Measurements from ENCODE around the gene PTPRR.

Gene PTPRR

GRCh38 chr12:70686299-70686698 is 234.2 kb downstream of the PTPRR start:
- no peak overlapping the region for H3K4me2 ChIP-seq (ENCODE audit: low read length)
- no peaks in the 10 kb centered on the region; the same call in 1 of the 2 replicates for H3K9me2 ChIP-seq (replicated peaks; ENCODE audit: control insufficient read depth, low read length)
- no peaks in the 10 kb centered on the region for H3K79me2 ChIP-seq (ENCODE audit: control insufficient read depth, low read length)
- H4K20me1 ChIP-seq (ENCODE audit: control insufficient read depth, insufficient read depth, low read depth, low read length): no peaks in the 10 kb centered on the region
- H3K27me3 ChIP-seq (ENCODE audit: control insufficient read depth, low read length): no peaks in the 10 kb centered on the region
- no peak overlapping the region for H3K27ac ChIP-seq (ENCODE audit: low read depth, low read length)
- H3K9me3 ChIP-seq (ENCODE audit: control insufficient read depth, insufficient read depth, low read length): no peaks in the 10 kb centered on the region
- TF ChIP-seq CTCF (IDR thresholded peaks at IDR 0.05; ENCODE audit: low read depth, low read length, poor library complexity, severe bottlenecking): no peak
- no peak for TF ChIP-seq EZH2phosphoT487 (IDR thresholded peaks at IDR 0.05; ENCODE audit: borderline replicate concordance, low read length)
- no peaks in the 10 kb centered on the region for H3F3A ChIP-seq (ENCODE audit: control insufficient read depth, insufficient read depth)
- peaks cover 12% of the 10 kb centered on the region for H3K4me1 ChIP-seq (ENCODE audit: control insufficient read depth, low read length)
- no peaks in the 10 kb centered on the region for H3K36me3 ChIP-seq (ENCODE audit: control insufficient read depth, low read length)
- H3K4me3 ChIP-seq (ENCODE audit: low read length): no peak overlapping the region

DNA sequence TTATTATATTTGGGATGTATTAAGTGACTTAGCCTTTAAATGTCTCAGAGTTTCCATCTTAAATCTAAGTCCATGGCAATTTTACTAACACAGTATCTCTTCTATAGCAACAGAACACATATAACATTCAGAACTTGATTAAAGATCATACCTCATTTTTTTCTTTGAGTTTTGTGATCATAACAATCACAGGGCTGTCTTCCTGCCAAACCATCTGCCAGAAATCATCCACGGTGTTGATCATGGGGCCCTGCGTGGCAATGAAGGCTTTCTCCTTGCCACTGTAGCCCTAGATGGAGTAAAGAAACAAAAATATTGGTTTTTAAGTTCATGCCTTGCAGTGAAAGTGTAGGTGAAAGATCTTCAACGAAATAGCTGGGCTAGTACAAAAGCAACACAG is 236.6 kb downstream of the PTPRR start:
- Histone ChIP-seq H3K4me2 (ENCODE audit: low read length) (no peak overlapping the region), H3K4me1 (ENCODE audit: control insufficient read depth, low read length) (peaks cover 12% of the 10 kb centered on the region), H3K27ac (ENCODE audit: low read depth, low read length) (no peak overlapping the region), H3K27me3 (ENCODE audit: control insufficient read depth, low read length) (no peaks in the 10 kb centered on the region), H3F3A (ENCODE audit: control insufficient read depth, insufficient read depth) (no peaks in the 10 kb centered on the region), H3K36me3 (ENCODE audit: control insufficient read depth, low read length) (no peaks in the 10 kb centered on the region), H3K4me3 (ENCODE audit: low read length) (no peak overlapping the region), H3K9me3 (ENCODE audit: control insufficient read depth, insufficient read depth, low read length) (no peaks in the 10 kb centered on the region), H3K9me2 (replicated peaks; ENCODE audit: control insufficient read depth, low read length) (no peaks in the 10 kb centered on the region; the same call in 1 of the 2 replicates), H4K20me1 (ENCODE audit: control insufficient read depth, insufficient read depth, low read depth, low read length) (no peaks in the 10 kb centered on the region), H3K79me2 (ENCODE audit: control insufficient read depth, low read length) (no peaks in the 10 kb centered on the region)
- TF ChIP-seq CTCF (IDR thresholded peaks at IDR 0.05; ENCODE audit: low read depth, low read length, poor library complexity, severe bottlenecking): no peak
- TF ChIP-seq EZH2phosphoT487 (IDR thresholded peaks at IDR 0.05; ENCODE audit: borderline replicate concordance, low read length): no peak

DNA sequence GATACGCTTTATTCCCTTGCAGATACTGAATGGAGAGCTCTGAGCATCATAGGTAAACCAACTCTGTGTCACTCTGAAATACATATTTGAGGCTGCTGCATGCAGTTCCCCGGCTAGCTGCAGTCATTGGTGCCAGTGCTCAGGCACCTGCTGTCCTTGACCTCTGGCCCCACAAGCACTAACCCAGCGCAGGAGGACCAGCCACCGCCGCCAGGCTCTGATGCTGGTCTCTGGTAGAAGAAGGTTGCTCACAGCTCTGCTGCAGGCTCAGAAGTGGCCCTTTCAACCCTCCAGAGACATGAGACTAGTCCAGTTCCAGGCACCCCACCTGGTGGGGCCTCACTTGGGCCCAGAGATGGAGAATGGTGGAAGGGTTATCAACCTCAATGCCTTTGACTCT is 248.8 kb downstream of the PTPRR start:
- H3K4me3 ChIP-seq (ENCODE audit: low read length): no peak overlapping the region
- no peaks in the 10 kb centered on the region for H3K36me3 ChIP-seq (ENCODE audit: control insufficient read depth, low read length)
- H3K9me2 ChIP-seq (replicated peaks; ENCODE audit: control insufficient read depth, low read length): no peaks in the 10 kb centered on the region
- H3K4me1 ChIP-seq (ENCODE audit: control insufficient read depth, low read length): no peaks in the 10 kb centered on the region
- TF ChIP-seq CTCF (IDR thresholded peaks at IDR 0.05; ENCODE audit: low read depth, low read length, poor library complexity, severe bottlenecking) (no peak), EZH2phosphoT487 (IDR thresholded peaks at IDR 0.05; ENCODE audit: borderline replicate concordance, low read length) (no peak)
- H3K27ac ChIP-seq (ENCODE audit: low read depth, low read length): no peak overlapping the region
- no peaks in the 10 kb centered on the region for H3K27me3 ChIP-seq (ENCODE audit: control insufficient read depth, low read length)
- H4K20me1 ChIP-seq (ENCODE audit: control insufficient read depth, insufficient read depth, low read depth, low read length): no peaks in the 10 kb centered on the region
- no peaks in the 10 kb centered on the region for H3K79me2 ChIP-seq (ENCODE audit: control insufficient read depth, low read length)
- no peaks in the 10 kb centered on the region for H3K9me3 ChIP-seq (ENCODE audit: control insufficient read depth, insufficient read depth, low read length)
- H3K4me2 ChIP-seq (ENCODE audit: low read length): no peak overlapping the region
- no peaks in the 10 kb centered on the region for H3F3A ChIP-seq (ENCODE audit: control insufficient read depth, insufficient read depth)

DNA sequence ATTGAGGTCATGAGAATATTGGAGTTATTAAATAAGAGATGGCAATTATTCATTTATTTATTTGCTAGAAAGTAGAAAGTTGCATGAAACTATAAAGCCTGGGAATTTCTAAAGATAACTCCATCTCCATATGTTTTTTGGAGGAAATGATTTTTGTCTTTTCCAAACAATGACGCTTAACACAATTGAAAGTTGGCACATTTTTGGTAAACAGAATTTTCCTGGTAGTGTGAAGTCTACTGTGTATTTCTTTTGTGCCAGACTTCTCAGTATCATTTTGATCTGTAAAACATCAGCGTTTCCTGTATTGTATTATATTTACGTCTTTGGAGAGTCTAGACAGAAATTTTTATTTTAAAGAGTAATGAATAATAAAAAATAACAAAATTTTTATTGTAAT is 249.6 kb downstream of the PTPRR start:
- no peaks in the 10 kb centered on the region for H3K27me3 ChIP-seq (ENCODE audit: control insufficient read depth, low read length)
- no peaks in the 10 kb centered on the region for H3K4me1 ChIP-seq (ENCODE audit: control insufficient read depth, low read length)
- no peak for TF ChIP-seq EZH2phosphoT487 (IDR thresholded peaks at IDR 0.05; ENCODE audit: borderline replicate concordance, low read length)
- no peaks in the 10 kb centered on the region for H3K79me2 ChIP-seq (ENCODE audit: control insufficient read depth, low read length)
- H3K4me2 ChIP-seq (ENCODE audit: low read length): no peak overlapping the region
- H3K9me2 ChIP-seq (replicated peaks; ENCODE audit: control insufficient read depth, low read length): no peaks in the 10 kb centered on the region
- H3K9me3 ChIP-seq (ENCODE audit: control insufficient read depth, insufficient read depth, low read length): no peaks in the 10 kb centered on the region
- no peak overlapping the region for H3K27ac ChIP-seq (ENCODE audit: low read depth, low read length)
- H3K4me3 ChIP-seq (ENCODE audit: low read length): no peak overlapping the region
- H4K20me1 ChIP-seq (ENCODE audit: control insufficient read depth, insufficient read depth, low read depth, low read length): no peaks in the 10 kb centered on the region
- H3K36me3 ChIP-seq (ENCODE audit: control insufficient read depth, low read length): no peaks in the 10 kb centered on the region
- no peaks in the 10 kb centered on the region for H3F3A ChIP-seq (ENCODE audit: control insufficient read depth, insufficient read depth)

All from DOHH2 (cell line).